Bone marrow (tissue), 2 donors: Measurements from ENCODE around the gene ARR3.
"Not testable (repeated sequence)": the region's sequence is repeated elsewhere in the genome, so short reads cannot be mapped to it uniquely, and the experiment has no call there.

Experiments used
- DNase-seq, 2 donors: peaks; one replicate each; lab custom pipeline; 2025; lab: John Stamatoyannopoulos, UW

The ARR3 gene

GRCh38 chrX:70280573-70280972, 12.4 kb downstream of the ARR3 start:
- DNase-seq = no peak

GRCh38 chrX:70281951-70282350, 13.8 kb downstream of the ARR3 start, which contains the start of gene RAB41:
RAB41 (plus strand) TSS chrX:70282172; CDS start chrX:70282218, 46 bp downstream.
- DNase-seq = no peak

- no peak for DNase-seq
Measured at GRCh38 chrX:70289168-70289792, 21.1 kb downstream of the ARR3 start.

- DNase-seq = peak; percentile 47
Measured at GRCh38 chrX:70289793-70290770, 21.9 kb downstream of the ARR3 start, which contains the start of the genes KIF4A and PDZD11. KIF4A (plus strand) TSS chrX:70290104; CDS start chrX:70290459, 355 bp downstream. PDZD11 (minus strand) TSS chrX:70289927; CDS start chrX:70289341, 586 bp downstream.

GRCh38 chrX:70292788-70293187, 24.7 kb downstream of the ARR3 start:
- no peak for DNase-seq

- DNase-seq = no peak
Measured at GRCh38 chrX:70293621-70294020, 25.5 kb downstream of the ARR3 start.

- DNase-seq = no peak
Measured at GRCh38 chrX:70301716-70302115, 33.6 kb downstream of the ARR3 start.

GRCh38 chrX:70313503-70313902, 45.4 kb downstream of the ARR3 start:
- no peak for DNase-seq

GRCh38 chrX:70322784-70323183, 54.6 kb downstream of the ARR3 start:
- no peak for DNase-seq

GRCh38 chrX:70323628-70324027, 55.5 kb downstream of the ARR3 start:
- DNase-seq = not testable (repeated sequence)

- DNase-seq = no peak
Measured at GRCh38 chrX:70324326-70324725, 56.2 kb downstream of the ARR3 start.

GRCh38 chrX:70331161-70331560, 63.0 kb downstream of the ARR3 start:
- no peak for DNase-seq
